ENCODE results near the gene MCM3. TPM values are rescaled to one million over a fixed set of nuclear protein-coding genes. Genes with fewer than 3 reads are reported as not detected.

MCM3 gene
- total RNA-seq, 1 donor from 2014 or later = 71.4 TPM

DNA sequence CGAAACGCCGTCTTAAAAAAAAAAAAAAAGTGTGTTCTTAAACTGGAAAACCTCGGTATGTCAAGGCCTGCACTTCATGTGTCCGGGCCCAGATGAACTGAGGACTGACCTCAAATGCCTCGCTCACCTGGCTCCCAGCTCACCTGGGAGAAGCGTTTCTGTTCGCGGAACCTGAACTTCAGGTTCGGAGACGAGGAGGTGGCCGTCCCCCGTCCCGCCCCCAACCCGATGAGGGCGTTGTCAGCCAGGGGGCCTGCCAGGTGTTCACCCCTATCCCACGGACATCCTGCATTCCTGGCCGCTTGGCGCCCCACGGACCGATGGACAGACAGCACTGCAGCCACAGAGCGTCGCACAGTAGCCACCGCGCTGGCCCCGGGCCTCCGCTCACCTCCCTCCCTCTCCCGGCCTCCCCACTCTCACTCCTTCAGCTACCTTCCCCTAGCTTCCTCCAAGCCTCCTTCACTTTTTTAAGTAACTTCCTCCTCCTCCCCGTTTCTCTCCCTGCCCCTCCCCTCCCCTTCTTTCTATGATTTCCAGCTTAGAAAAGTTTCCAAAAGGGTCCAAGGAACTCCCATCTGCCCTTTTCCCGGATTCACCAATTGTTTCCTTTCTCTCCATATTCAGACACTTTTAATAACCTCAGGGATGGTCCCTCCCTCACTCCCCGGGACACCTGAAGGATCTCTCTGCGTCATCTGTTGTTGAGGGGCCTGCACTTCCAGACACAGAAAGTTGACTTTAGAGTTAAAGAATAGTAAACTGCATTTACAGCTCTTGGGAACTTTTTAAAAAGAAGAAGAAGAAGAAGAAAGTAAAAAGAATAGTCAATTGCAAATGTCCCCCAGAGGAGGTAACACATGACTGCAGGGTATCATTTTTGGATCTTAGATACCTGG is 22.7 kb upstream of the MCM3 start:
- H3K4me1 Mint-ChIP-seq = peaks cover 40% of the 10 kb centered on the region
- H3K4me3 Mint-ChIP-seq = peak overlapping the region; percentile 30
- peak overlapping the region; percentile 88 for H3K27ac Mint-ChIP-seq
- H3K9me3 Mint-ChIP-seq = no peaks in the 10 kb centered on the region
- TF ChIP-seq, protein P1, sequence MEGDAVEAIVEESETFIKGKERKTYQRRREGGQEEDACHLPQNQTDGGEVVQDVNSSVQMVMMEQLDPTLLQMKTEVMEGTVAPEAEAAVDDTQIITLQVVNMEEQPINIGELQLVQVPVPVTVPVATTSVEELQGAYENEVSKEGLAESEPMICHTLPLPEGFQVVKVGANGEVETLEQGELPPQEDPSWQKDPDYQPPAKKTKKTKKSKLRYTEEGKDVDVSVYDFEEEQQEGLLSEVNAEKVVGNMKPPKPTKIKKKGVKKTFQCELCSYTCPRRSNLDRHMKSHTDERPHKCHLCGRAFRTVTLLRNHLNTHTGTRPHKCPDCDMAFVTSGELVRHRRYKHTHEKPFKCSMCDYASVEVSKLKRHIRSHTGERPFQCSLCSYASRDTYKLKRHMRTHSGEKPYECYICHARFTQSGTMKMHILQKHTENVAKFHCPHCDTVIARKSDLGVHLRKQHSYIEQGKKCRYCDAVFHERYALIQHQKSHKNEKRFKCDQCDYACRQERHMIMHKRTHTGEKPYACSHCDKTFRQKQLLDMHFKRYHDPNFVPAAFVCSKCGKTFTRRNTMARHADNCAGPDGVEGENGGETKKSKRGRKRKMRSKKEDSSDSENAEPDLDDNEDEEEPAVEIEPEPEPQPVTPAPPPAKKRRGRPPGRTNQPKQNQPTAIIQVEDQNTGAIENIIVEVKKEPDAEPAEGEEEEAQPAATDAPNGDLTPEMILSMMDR (IDR thresholded peaks at IDR 0.05; ENCODE audit: unreplicated experiment) = no peak
- no peaks in the 10 kb centered on the region for H3K27me3 Mint-ChIP-seq (ENCODE audit: low read depth)
- no peaks in the 10 kb centered on the region for H3K36me3 Mint-ChIP-seq
- DNase-seq (ENCODE audit: low spot score in 2 of 2, unreplicated experiment in 2 of 2) = no peak

DNA sequence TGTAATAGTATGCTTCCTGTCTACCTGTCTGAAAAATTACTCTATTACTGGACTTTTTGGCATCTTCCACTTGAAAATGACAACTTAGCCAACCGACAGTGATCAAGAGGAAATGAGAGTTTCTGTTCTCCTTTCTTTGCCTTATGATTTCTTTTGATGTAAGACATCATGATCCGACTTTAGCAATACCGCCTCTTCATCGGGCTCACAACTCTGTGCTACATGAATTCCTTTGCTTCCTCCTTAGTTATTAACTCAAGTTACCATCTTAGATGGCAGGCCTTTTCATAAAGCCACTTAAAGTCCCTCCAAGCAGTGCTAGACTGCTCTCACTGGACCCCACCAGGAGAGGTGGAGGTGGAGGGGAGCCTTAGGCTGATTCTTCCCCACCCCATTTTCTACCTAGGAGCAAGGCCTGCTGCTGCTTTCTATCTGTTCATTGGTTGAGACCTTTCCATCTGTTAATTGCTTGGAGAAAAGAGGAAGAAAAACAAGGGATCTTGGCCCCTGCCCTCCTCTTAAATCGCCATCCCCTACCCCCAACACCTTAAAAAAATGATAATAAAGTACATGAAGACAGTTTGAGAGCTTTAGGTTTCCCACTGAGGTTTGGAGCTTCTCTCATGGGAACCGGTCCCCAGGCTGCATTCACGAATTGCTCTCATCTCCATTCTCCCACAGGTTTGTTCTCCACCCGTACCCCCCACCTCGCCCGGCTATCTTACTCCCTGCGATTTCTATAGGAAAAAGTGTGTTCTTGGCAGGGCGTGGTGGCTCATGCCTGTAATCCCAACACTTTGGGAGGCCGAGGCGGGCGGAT is 21.6 kb upstream of the MCM3 start:
- Mint-ChIP-seq H3K27ac (peak overlapping the region; percentile 92), H3K9me3 (peaks cover 5% of the 10 kb centered on the region), H3K36me3 (no peaks in the 10 kb centered on the region), H3K4me3 (no peak overlapping the region), H3K4me1 (peaks cover 39% of the 10 kb centered on the region), H3K27me3 (ENCODE audit: low read depth) (no peaks in the 10 kb centered on the region)
- TF ChIP-seq, protein P1 (IDR thresholded peaks at IDR 0.05; ENCODE audit: unreplicated experiment) = no peak
- DNase-seq (ENCODE audit: low spot score in 2 of 2, unreplicated experiment in 2 of 2) = no peak

- no peak for DNase-seq (ENCODE audit: low spot score in 2 of 2, unreplicated experiment in 2 of 2)
- H3K36me3 Mint-ChIP-seq = no peaks in the 10 kb centered on the region
Measured at GRCh38 chr6:52305411-52305810, 20.9 kb upstream of the MCM3 start.

DNA sequence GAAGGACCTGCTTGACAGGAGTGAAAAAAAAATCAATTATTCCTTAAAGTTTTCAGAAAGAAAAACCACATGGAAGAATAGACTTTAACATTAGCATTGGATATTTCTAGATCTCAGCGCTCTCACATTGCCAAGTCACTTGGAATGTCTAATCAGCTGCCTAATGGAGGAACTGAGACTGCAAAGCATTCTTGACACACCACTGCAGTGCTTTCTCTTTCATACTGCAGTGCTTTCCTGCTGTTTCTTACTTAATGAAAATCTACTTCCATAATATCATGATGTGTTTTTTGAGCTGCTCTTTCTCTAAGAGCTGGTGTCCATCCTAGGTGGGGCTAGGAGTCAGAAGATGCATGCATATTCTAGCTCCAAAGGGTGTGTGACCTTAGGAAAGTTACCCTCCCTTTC is 20.4 kb upstream of the MCM3 start:
- no peaks in the 10 kb centered on the region for H3K36me3 Mint-ChIP-seq
- H3K27ac Mint-ChIP-seq = peak overlapping the region; percentile 92
- H3K9me3 Mint-ChIP-seq = peaks cover 8% of the 10 kb centered on the region
- no peak for DNase-seq (ENCODE audit: low spot score in 2 of 2, unreplicated experiment in 2 of 2)
- TF ChIP-seq, protein P1 (IDR thresholded peaks at IDR 0.05; ENCODE audit: unreplicated experiment) = no peak
- no peak overlapping the region for H3K4me3 Mint-ChIP-seq
- no peaks in the 10 kb centered on the region for H3K27me3 Mint-ChIP-seq (ENCODE audit: low read depth)
- H3K4me1 Mint-ChIP-seq = peaks cover 39% of the 10 kb centered on the region

More at GRCh38 chr6:52305411-52305810, 20.9 kb upstream of the MCM3 start:
- H3K27me3 Mint-ChIP-seq (ENCODE audit: low read depth) = no peaks in the 10 kb centered on the region
- TF ChIP-seq, protein P1 (IDR thresholded peaks at IDR 0.05; ENCODE audit: unreplicated experiment) = no peak
- peaks cover 8% of the 10 kb centered on the region for H3K9me3 Mint-ChIP-seq
- no peak overlapping the region for H3K4me3 Mint-ChIP-seq
- H3K27ac Mint-ChIP-seq = peak overlapping the region; percentile 92
- peaks cover 39% of the 10 kb centered on the region for H3K4me1 Mint-ChIP-seq

- Mint-ChIP-seq H3K36me3 (no peaks in the 10 kb centered on the region), H3K27me3 (ENCODE audit: low read depth) (no peaks in the 10 kb centered on the region), H3K9me3 (peaks cover 8% of the 10 kb centered on the region), H3K4me1 (peaks cover 39% of the 10 kb centered on the region), H3K27ac (no peak overlapping the region), H3K4me3 (no peak overlapping the region)
- TF ChIP-seq, protein P1 (IDR thresholded peaks at IDR 0.05; ENCODE audit: unreplicated experiment) = no peak
- DNase-seq (ENCODE audit: low spot score in 2 of 2, unreplicated experiment in 2 of 2) = no peak
Measured at GRCh38 chr6:52303178-52303577, 18.6 kb upstream of the MCM3 start.
